Peyer's patch (tissue), 4 donors: ENCODE measurements around the gene SYNE2.

Experiments used
- CTCF ChIP-seq, 6 experiments: fragments of 450-650 bp in 4 of 6; fragments of 200-600 bp in 2 of 6; sonication (generic) in 1 of 6; IDR thresholded peaks; one replicate each; pipeline ENCODE4 v1.5.1; 2017 to 2019; ENCODE audit warnings: antibody characterized with exemption in 6 of 6, mild to moderate bottlenecking in 3 of 6, moderate library complexity in 1 of 6
- POLR2A ChIP-seq, 2 donors: fragments of 450-650 bp; IDR thresholded peaks; one replicate each; pipeline ENCODE4 v1.5.1; 2017; ENCODE audit warnings: antibody characterized with exemption in 2 of 2, mild to moderate bottlenecking in 2 of 2, moderate library complexity in 2 of 2

- TF ChIP-seq CTCF (IDR thresholded peaks at IDR 0.05) (no peak), POLR2A (IDR thresholded peaks at IDR 0.05) (no peak)
Measured at GRCh38 chr14:63982629-63983028, 129.8 kb downstream of the SYNE2 start.
